ENCODE data around the gene PDE6B. TPM values are rescaled to one million over a fixed set of nuclear protein-coding genes. Genes with fewer than 3 reads are reported as not detected.
"Not testable (repeated sequence)": the region's sequence is repeated elsewhere in the genome, so short reads cannot be mapped to it uniquely, and the experiment has no call there.

Gene PDE6B
- total RNA-seq, 4 donors from 2014 or later, result 6.4 to 26.4 (median 14.4) TPM

GRCh38 chr4:633976-634598 lies 8.7 kb downstream of the PDE6B start:
- Histone ChIP-seq H3K9me3 (no peaks in the 10 kb centered on the region), H3K36me3 (no peaks in the 10 kb centered on the region), H3K27me3 (no peaks in the 10 kb centered on the region), H3K4me1 (no peaks in the 10 kb centered on the region), H3K4me3 (replicated peaks in 1 of 3) (no peak overlapping the region), H3K27ac (no peak overlapping the region)
- 85 to 88% methylated on average over 11 to 14 of the region's 15 CpGs for WGBS, 2 donors
- TF ChIP-seq, protein P1, sequence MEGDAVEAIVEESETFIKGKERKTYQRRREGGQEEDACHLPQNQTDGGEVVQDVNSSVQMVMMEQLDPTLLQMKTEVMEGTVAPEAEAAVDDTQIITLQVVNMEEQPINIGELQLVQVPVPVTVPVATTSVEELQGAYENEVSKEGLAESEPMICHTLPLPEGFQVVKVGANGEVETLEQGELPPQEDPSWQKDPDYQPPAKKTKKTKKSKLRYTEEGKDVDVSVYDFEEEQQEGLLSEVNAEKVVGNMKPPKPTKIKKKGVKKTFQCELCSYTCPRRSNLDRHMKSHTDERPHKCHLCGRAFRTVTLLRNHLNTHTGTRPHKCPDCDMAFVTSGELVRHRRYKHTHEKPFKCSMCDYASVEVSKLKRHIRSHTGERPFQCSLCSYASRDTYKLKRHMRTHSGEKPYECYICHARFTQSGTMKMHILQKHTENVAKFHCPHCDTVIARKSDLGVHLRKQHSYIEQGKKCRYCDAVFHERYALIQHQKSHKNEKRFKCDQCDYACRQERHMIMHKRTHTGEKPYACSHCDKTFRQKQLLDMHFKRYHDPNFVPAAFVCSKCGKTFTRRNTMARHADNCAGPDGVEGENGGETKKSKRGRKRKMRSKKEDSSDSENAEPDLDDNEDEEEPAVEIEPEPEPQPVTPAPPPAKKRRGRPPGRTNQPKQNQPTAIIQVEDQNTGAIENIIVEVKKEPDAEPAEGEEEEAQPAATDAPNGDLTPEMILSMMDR (IDR thresholded peaks at IDR 0.05), result no peak
- TF ChIP-seq POLR2A (IDR thresholded peaks at IDR 0.05), result no peak
- no peak for DNase-seq
- intact Hi-C loops (cut with DNase I), result no loop called here

DNA sequence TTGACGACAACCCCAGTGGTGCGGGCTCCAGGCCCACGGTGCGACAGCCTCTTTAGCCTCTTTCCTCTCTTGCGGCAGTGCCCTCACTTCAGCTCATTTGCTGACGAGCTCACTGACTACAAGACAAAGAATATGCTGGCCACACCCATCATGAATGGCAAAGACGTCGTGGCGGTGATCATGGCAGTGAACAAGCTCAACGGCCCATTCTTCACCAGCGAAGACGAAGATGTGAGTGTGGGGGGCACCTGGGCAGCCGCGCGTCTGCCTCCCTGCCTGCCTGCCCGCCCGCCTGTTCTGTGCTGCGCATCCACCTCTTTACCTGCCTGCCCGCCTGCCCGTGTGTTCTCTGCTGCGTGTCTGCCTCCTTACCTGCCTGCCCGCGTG lies 9.2 kb downstream of the PDE6B start:
- intact Hi-C loops (cut with DNase I), result no loop called here
- no peaks in the 10 kb centered on the region for H3K4me1 ChIP-seq
- H3K36me3 ChIP-seq, result no peaks in the 10 kb centered on the region
- DNase-seq, result no peak
- H3K27me3 ChIP-seq, result no peaks in the 10 kb centered on the region
- no peaks in the 10 kb centered on the region for H3K9me3 ChIP-seq
- H3K4me3 ChIP-seq (replicated peaks in 1 of 3), result no peak overlapping the region
- H3K27ac ChIP-seq, result no peak overlapping the region
- no peak for TF ChIP-seq POLR2A (IDR thresholded peaks at IDR 0.05)
- TF ChIP-seq, protein P1 (IDR thresholded peaks at IDR 0.05), result no peak
- 75 to 83% methylated on average over 20 to 22 of the region's 23 CpGs for whole genome bisulfite sequencing, 2 donors

GRCh38 chr4:635066-635835 lies 9.9 kb downstream of the PDE6B start:
- 90 to 92% methylated on average over 45 to 46 of the region's 46 CpGs for WGBS, 2 donors
- H3K4me3 ChIP-seq (replicated peaks in 1 of 3); H3K27ac ChIP-seq; intact Hi-C loops (cut with DNase I); H3K4me1 ChIP-seq; H3K27me3 ChIP-seq; H3K36me3 ChIP-seq; DNase-seq; H3K9me3 ChIP-seq: not testable (repeated sequence)

GRCh38 chr4:635851-636627 lies 10.7 kb downstream of the PDE6B start:
- Histone ChIP-seq H3K9me3 (no peaks in the 10 kb centered on the region), H3K4me1 (no peaks in the 10 kb centered on the region), H3K4me3 (replicated peaks in 1 of 3) (no peak overlapping the region), H3K36me3 (no peaks in the 10 kb centered on the region), H3K27me3 (no peaks in the 10 kb centered on the region), H3K27ac (no peak overlapping the region)
- WGBS, 2 donors, result 81 to 89% methylated on average over 21 to 22 of the region's 22 CpGs
- intact Hi-C loops (cut with DNase I), result no loop called here
- DNase-seq, result no peak
- TF ChIP-seq, protein P1 (IDR thresholded peaks at IDR 0.05), result no peak
- TF ChIP-seq POLR2A (IDR thresholded peaks at IDR 0.05), result no peak

DNA sequence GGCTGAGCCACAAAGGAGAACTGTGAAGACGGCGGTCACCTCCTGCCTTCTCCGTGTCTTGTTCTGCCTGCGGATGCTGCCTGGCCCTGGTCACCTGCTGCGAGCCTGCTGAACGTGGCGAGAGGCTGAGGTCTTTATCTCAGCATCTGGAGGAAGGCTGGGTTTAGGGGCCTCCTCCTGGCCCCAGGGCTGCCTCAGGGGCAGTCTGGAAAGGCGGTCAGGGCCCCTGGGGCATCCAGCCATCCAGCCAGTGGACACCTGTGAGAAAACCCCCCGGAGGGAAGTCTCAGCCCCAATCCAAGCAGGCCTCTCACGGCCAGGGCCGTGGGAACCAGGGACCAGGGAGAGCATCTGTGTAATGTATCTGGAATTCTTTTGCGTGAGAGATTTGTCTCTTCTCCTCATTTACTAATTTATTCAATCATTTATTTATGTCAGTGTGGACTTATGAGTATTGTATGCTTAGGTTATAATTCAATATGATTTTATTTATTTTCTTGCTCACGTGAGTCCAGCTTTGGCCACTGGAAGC lies 11.3 kb downstream of the PDE6B start:
- H3K36me3 ChIP-seq, result no peaks in the 10 kb centered on the region
- no peaks in the 10 kb centered on the region for H3K9me3 ChIP-seq
- no peaks in the 10 kb centered on the region for H3K27me3 ChIP-seq
- H3K4me1 ChIP-seq, result no peaks in the 10 kb centered on the region
- no peak overlapping the region for H3K4me3 ChIP-seq (replicated peaks in 1 of 3)
- no peak overlapping the region for H3K27ac ChIP-seq
- WGBS, 2 donors, result 83 to 86% methylated on average over 12 to 13 of the region's 13 CpGs
- intact Hi-C loops (cut with DNase I), result no loop called here
- TF ChIP-seq, protein P1 (IDR thresholded peaks at IDR 0.05), result no peak
- TF ChIP-seq POLR2A (IDR thresholded peaks at IDR 0.05), result no peak
- DNase-seq, result no peak

Measured in thyroid gland (tissue), 4 donors.